A549 (cell line): Measurements from ENCODE around the gene OGDH. TPM values are rescaled to one million over a fixed set of nuclear protein-coding genes. Genes with fewer than 3 reads are reported as not detected.
"Not testable (repeated sequence)": the region's sequence is repeated elsewhere in the genome, so short reads cannot be mapped to it uniquely, and the experiment has no call there.

ENCODE experiments used
- ATAC-seq, 2 experiments: fragments of 200-7000 bp in 1 of 2; fragments of >200 bp in 1 of 2; cut with Nextera tagmentation in 1 of 2; cut with Tn5 transposase in 1 of 2; 3 replicates each; pipeline versions ENCODE4 v1.8.0 to v1.9.1; 2018 to 2020; ENCODE audit warnings: mild to moderate bottlenecking in 1 of 2, moderate library complexity in 1 of 2
- CTCF ChIA-PET: fragments of 300-600 bp; sonication (Branson Sonifier 250); formaldehyde crosslinking; extraction: SDS; loops from one replicate; lab custom pipeline; 2021; ENCODE audit warnings: antibody characterized with exemption, inconsistent platforms; lab: Yijun Ruan, JAX
- POLR2A ChIA-PET: fragments of 350-600 bp; formaldehyde crosslinking; extraction: SDS; loops from one replicate; lab custom pipeline; 2021; ENCODE audit warnings: antibody characterized with exemption, inconsistent platforms; lab: Yijun Ruan, JAX
- DNase-seq, 2 experiments: peaks; one replicate each; pipeline versions ENCODE4 v3.0.0 to v3.0.0-alpha.2; 2011 to 2016; ENCODE audit warnings: low read depth in 1 of 2, low spot score in 1 of 2
- FAIRE-seq: peaks from 2 replicates; lab custom pipeline; 2011; peaks lifted over from hg19 to GRCh38; lab: Jason Lieb, UNC
- H3K27ac ChIP-seq, 2 experiments: fragments of >200 bp; sonication (Bioruptor Twin); formaldehyde crosslinking; 3 replicates each; pipeline ENCODE4 v1.5.1; 2016 to 2017
- H3K4me1 ChIP-seq: fragments of >200 bp; sonication (Bioruptor Twin); formaldehyde crosslinking; 3 replicates; pipeline ENCODE4 v1.6.1; 2016
- H3K4me2 ChIP-seq: fragments of >200 bp; sonication (Bioruptor Twin); formaldehyde crosslinking; 3 replicates; pipeline ENCODE4 v1.6.1; 2016
- H3K4me3 ChIP-seq: fragments of >200 bp; sonication (Bioruptor Twin); formaldehyde crosslinking; 3 replicates; pipeline ENCODE4 v1.5.1; 2016
- H3K9me3 ChIP-seq: fragments of >200 bp; sonication (Bioruptor Twin); formaldehyde crosslinking; 3 replicates; pipeline ENCODE4 v1.6.1; 2016
- CBX8 ChIP-seq: fragments of 200-600 bp; sonication (generic); IDR thresholded peaks from 2 replicates; pipeline ENCODE4 v1.6.1; 2016
- CHD2 ChIP-seq: fragments of 150-350 bp; IDR thresholded peaks from 2 replicates; pipeline ENCODE4 v1.6.1; 2014; ENCODE audit warnings: low read length; ENCODE audit not compliant: partially characterized antibody
- EP300 ChIP-seq, 2 experiments: fragments of >200 bp; sonication (Bioruptor Twin); formaldehyde crosslinking; IDR thresholded peaks; 2 replicates in 1 of 2; 3 replicates in 1 of 2; pipeline ENCODE4 v1.6.1; 2016 to 2017
- HES2 ChIP-seq: fragments of >200 bp; sonication (Bioruptor Twin); formaldehyde crosslinking; IDR thresholded peaks from 2 replicates; pipeline ENCODE4 v1.6.1; 2016
- HOXB5 ChIP-seq: fragments of 250-450 bp; sonication (Bioruptor Pico); IDR thresholded peaks from 2 replicates; pipeline ENCODE4 v1.5.0; 2020; ENCODE audit warnings: mild to moderate bottlenecking, moderate library complexity
- JUNB ChIP-seq: fragments of >200 bp; sonication (Bioruptor Twin); formaldehyde crosslinking; IDR thresholded peaks from 2 replicates; pipeline ENCODE4 v1.6.1; 2016
- KDM1A ChIP-seq: fragments of 200-600 bp; sonication (generic); IDR thresholded peaks from 2 replicates; pipeline ENCODE4 v1.6.1; 2016; ENCODE audit warnings: low read depth, mild to moderate bottlenecking
- MAFK ChIP-seq: fragments of 450-650 bp; IDR thresholded peaks from 2 replicates; pipeline ENCODE4 v1.6.1; 2014; ENCODE audit not compliant: partially characterized antibody
- PHF8 ChIP-seq: fragments of 200-600 bp; sonication (generic); IDR thresholded peaks from 2 replicates; pipeline ENCODE4 v1.6.1; 2016; ENCODE audit warnings: low read depth, mild to moderate bottlenecking, antibody characterized with exemption, moderate library complexity, borderline replicate concordance
- POLR2A ChIP-seq: IDR thresholded peaks from 2 replicates; pipeline ENCODE4 v1.6.1; 2012; ENCODE audit warnings: mild to moderate bottlenecking, low read length
- RAD21 ChIP-seq, 2 experiments: fragments of >200 bp in 1 of 2; sonication (Bioruptor Twin) in 1 of 2; formaldehyde crosslinking in 1 of 2; IDR thresholded peaks in 1 of 2; conservative IDR thresholded peaks in 1 of 2; 2 replicates in 1 of 2; 3 replicates in 1 of 2; pipeline ENCODE4 v1.6.1; 2012 to 2018; ENCODE audit warnings: inconsistent platforms in 1 of 2
- RARB ChIP-seq: fragments of 250-450 bp; sonication (Bioruptor Pico); IDR thresholded peaks from 2 replicates; pipeline ENCODE4 v1.8.0; 2021; ENCODE audit warnings: mild to moderate bottlenecking, moderate library complexity
- RCOR1 ChIP-seq: fragments of 150-350 bp; IDR thresholded peaks from 2 replicates; pipeline ENCODE4 v1.6.1; 2014; ENCODE audit warnings: antibody characterized with exemption, low read length, low read depth
- REST ChIP-seq: fragments of 200-600 bp; sonication (generic); IDR thresholded peaks from 2 replicates; pipeline ENCODE4 v1.6.1; 2016; ENCODE audit warnings: antibody characterized with exemption, mild to moderate bottlenecking, moderate library complexity
- RFX5 ChIP-seq: fragments of 450-650 bp; IDR thresholded peaks from 2 replicates; pipeline ENCODE4 v1.7.1; 2014; ENCODE audit warnings: antibody characterized with exemption, mild to moderate bottlenecking, moderate library complexity
- SREBF2 ChIP-seq: fragments of 450-650 bp; IDR thresholded peaks from 2 replicates; pipeline ENCODE4 v1.6.1; 2014; ENCODE audit warnings: mild to moderate bottlenecking, moderate library complexity
- ZNF302 ChIP-seq: fragments of 250-450 bp; sonication (Bioruptor Pico); IDR thresholded peaks from 2 replicates; pipeline ENCODE4 v1.9.0; 2021; ENCODE audit warnings: inconsistent platforms, mild to moderate bottlenecking, moderate library complexity
- WGBS: methylation state at CpG from one replicate; pipeline ENCODE4 v1.1.6; 2017; ENCODE audit errors: missing lambda C conversion rate; 5-methylcytosine and 5-hydroxymethylcytosine counted together
- polyA plus RNA-seq, 4 experiments: library from polyadenylated mRNA; depleted of rRNA in 3 of 4; stranded (reverse); fragments of >200 nt; fragmentation: RNase III in 1 of 4; extraction: RNeasy Plus Mini Kit Qiagen cat#74134 plus additional on column Dnase treatment in 1 of 4; gene quantifications; 2 replicates in 3 of 4; 3 replicates in 1 of 4; pipeline ENCODE4 v1.2.3, GENCODE V29; 2011 to 2017

The OGDH gene
- polyA plus RNA-seq, 2 of the 4 experiments (the other 2 are of a cell fraction), result 32.5 to 38.8 TPM

- no peak for DNase-seq
- peak in 1 of 2 experiments; percentile 30; a peak in 1 of 6 replicates for ATAC-seq
Measured at GRCh38 chr7:44700322-44700721, 93.9 kb downstream of the OGDH start.

GRCh38 chr7:44703391-44703790 is 97.0 kb downstream of the OGDH start:
- H3K4me1 ChIP-seq, H3K27ac ChIP-seq, H3K4me2 ChIP-seq, H3K4me3 ChIP-seq, H3K9me3 ChIP-seq, FAIRE-seq, DNase-seq, ATAC-seq, POLR2A ChIA-PET: not testable (repeated sequence)
- CTCF ChIA-PET, result interaction anchor here (0.6 kb wide), 1 partner anchor 8 kb away, joined by 3 read pairs; no protein-coding TSS in a partner anchor
- WGBS, result 88% methylated on average over 10 of the region's 10 CpGs

More at GRCh38 chr7:44700322-44700721, 93.9 kb downstream of the OGDH start:
- WGBS, result 95% methylated on average over 7 of the region's 8 CpGs
- FAIRE-seq, result no peak
- Histone ChIP-seq H3K27ac (no peak overlapping the region), H3K4me1 (no peaks in the 10 kb centered on the region), H3K9me3 (no peaks in the 10 kb centered on the region)
- ChIA-PET POLR2A (no interaction called here), CTCF (interaction anchor here (1.1 to 1.4 kb wide), 2 partner anchors 18 to 42 kb away, joined by 3 to 4 read pairs; no protein-coding TSS in a partner anchor)
- TF ChIP-seq SREBF2 (no peak), POLR2A (no peak)
- TF ChIP-seq, all 56 proteins: peak for 0
- H3K4me2 ChIP-seq, result no peak overlapping the region
- H3K4me3 ChIP-seq, result no peak overlapping the region

- H3K27ac ChIP-seq, result no peak overlapping the region
- ATAC-seq (no peak), FAIRE-seq (no peak), DNase-seq (no peak)
- ChIA-PET POLR2A (no interaction called here), CTCF (no interaction called here)
- 88% methylated on average over 1 of the region's 1 CpG for WGBS
- no peaks in the 10 kb centered on the region for H3K9me3 ChIP-seq
- TF ChIP-seq HOXB5 (CRISPR knock-in tag) (no peak), REST (no peak), RCOR1 (no peak), POLR2A (no peak), CHD2 (no peak), SREBF2 (no peak), RARB (no peak), MAFK (no peak), KDM1A (no peak), RAD21 (conservative IDR thresholded peaks at IDR 0.05 in 1 of 2, IDR thresholded peaks at IDR 0.05 in 1 of 2) (no peak), EP300 (IDR thresholded peaks at IDR 0.05) (no peak), RFX5 (no peak), CBX8 (no peak)
- no peak overlapping the region for H3K4me3 ChIP-seq
- no peaks in the 10 kb centered on the region for H3K4me1 ChIP-seq
- H3K4me2 ChIP-seq, result no peak overlapping the region
Measured at GRCh38 chr7:44703921-44704320, 97.5 kb downstream of the OGDH start.

- Histone ChIP-seq H3K27ac (no peak overlapping the region), H3K4me1 (no peaks in the 10 kb centered on the region), H3K4me2 (no peak overlapping the region), H3K9me3 (no peaks in the 10 kb centered on the region), H3K4me3 (no peak overlapping the region)
- FAIRE-seq (no peak), ATAC-seq (no peak), DNase-seq (no peak)
- ChIA-PET POLR2A (no interaction called here), CTCF (no interaction called here)
- 92% methylated on average over 3 of the region's 3 CpGs for WGBS
- TF ChIP-seq JUNB (no peak), ZNF302 (CRISPR knock-in tag) (no peak), KDM1A (no peak), RCOR1 (no peak), PHF8 (no peak), HES2 (no peak)
- TF ChIP-seq, all 56 proteins: peak for 0
Measured at GRCh38 chr7:44705434-44705833, 99.0 kb downstream of the OGDH start.
